Body of pancreas (tissue), 4 donors: ENCODE measurements around the gene ABL2.

ENCODE experiments used
- POLR2A ChIP-seq, 3 donors: fragments of 450-650 bp; IDR thresholded peaks; one replicate each; pipeline ENCODE4 v1.6.1; 2016; ENCODE audit warnings: antibody characterized with exemption in 3 of 3, mild to moderate bottlenecking in 2 of 3
- TF ChIP-seq, protein P1 (sequence below), 7 experiments: fragments of 450-650 bp in 4 of 7; fragments of 200-600 bp in 3 of 7; sonication (generic) in 3 of 7; IDR thresholded peaks; one replicate each; pipeline ENCODE4 v1.5.1; 2016 to 2019; ENCODE audit warnings: antibody characterized with exemption in 7 of 7

DNA sequence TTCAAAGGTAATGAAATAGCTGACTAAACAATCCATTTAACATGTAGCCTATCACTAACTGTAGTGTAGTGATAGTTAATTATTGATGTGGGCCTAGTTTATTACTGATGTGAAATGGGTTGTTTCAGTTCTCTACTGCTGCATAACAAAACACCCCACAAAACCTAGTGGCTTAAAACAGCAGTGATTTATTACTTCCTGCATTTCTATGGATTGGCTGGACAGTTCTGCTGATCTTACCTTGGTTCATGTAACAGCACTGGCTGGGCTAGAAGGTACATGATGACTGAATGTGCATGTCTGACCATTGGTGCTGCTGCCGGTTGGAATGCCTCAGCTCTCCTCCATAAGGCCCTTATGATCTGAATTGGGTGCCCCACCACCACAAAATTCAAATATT is 5.4 kb upstream of the ABL2 start:
- TF ChIP-seq, protein P1, sequence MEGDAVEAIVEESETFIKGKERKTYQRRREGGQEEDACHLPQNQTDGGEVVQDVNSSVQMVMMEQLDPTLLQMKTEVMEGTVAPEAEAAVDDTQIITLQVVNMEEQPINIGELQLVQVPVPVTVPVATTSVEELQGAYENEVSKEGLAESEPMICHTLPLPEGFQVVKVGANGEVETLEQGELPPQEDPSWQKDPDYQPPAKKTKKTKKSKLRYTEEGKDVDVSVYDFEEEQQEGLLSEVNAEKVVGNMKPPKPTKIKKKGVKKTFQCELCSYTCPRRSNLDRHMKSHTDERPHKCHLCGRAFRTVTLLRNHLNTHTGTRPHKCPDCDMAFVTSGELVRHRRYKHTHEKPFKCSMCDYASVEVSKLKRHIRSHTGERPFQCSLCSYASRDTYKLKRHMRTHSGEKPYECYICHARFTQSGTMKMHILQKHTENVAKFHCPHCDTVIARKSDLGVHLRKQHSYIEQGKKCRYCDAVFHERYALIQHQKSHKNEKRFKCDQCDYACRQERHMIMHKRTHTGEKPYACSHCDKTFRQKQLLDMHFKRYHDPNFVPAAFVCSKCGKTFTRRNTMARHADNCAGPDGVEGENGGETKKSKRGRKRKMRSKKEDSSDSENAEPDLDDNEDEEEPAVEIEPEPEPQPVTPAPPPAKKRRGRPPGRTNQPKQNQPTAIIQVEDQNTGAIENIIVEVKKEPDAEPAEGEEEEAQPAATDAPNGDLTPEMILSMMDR (IDR thresholded peaks at IDR 0.05), result no peak
- TF ChIP-seq POLR2A (IDR thresholded peaks at IDR 0.05), result no peak
